Keratinocyte (primary cell): Measurements from ENCODE around the gene TRIP6.

Source experiments
- CTCF ChIP-seq, 3 experiments: IDR thresholded peaks in 1 of 3; conservative IDR thresholded peaks in 1 of 3; optimal IDR thresholded peaks in 1 of 3; 2 replicates in 2 of 3; 3 replicates in 1 of 3; pipeline versions ENCODE3 to v1.5.1; 2011; ENCODE audit warnings: low read length in 3 of 3, mild to moderate bottlenecking in 3 of 3, moderate library complexity in 2 of 3, control low read depth in 1 of 3, inconsistent platforms in 1 of 3; ENCODE audit not compliant: insufficient read depth in 2 of 3; ENCODE audit errors: extremely low read depth in 1 of 3
- EZH2 ChIP-seq: IDR thresholded peaks from one replicate; pipeline ENCODE4 v1.6.1; 2012; ENCODE audit warnings: inconsistent platforms, mild to moderate bottlenecking, low read length, moderate library complexity

GRCh38 chr7:100875356-100875751 lies 8.2 kb downstream of the TRIP6 start:
- TF ChIP-seq CTCF (optimal IDR thresholded peaks at IDR 0.05 in 1 of 3, IDR thresholded peaks at IDR 0.05 in 1 of 3, conservative IDR thresholded peaks at IDR 0.05 in 1 of 3; ENCODE audit: extremely low read depth in 1 of 3, insufficient read depth in 2 of 3, low read length in 3 of 3), result no peak
- TF ChIP-seq EZH2, result no peak
